HFFc6 (cell line): Measurements from ENCODE around the gene ATMIN. TPM values are rescaled to one million over a fixed set of nuclear protein-coding genes. Genes with fewer than 3 reads are reported as not detected.

ENCODE experiments used
- DNase-seq: peaks from one replicate; pipeline ENCODE4 v3.0.0-alpha.2; 2018
- H3K27ac Mint-ChIP-seq: 2 replicates; pipeline ENCODE4 v1.8.0; 2020; ENCODE audit warnings: mild to moderate bottlenecking, mixed read lengths
- H3K27me3 Mint-ChIP-seq: 2 replicates; pipeline ENCODE4 v1.8.0; 2021; ENCODE audit warnings: mild to moderate bottlenecking, moderate library complexity, mixed read lengths; ENCODE audit not compliant: insufficient read depth
- H3K36me3 Mint-ChIP-seq: 2 replicates; pipeline ENCODE4 v1.8.0; 2021; ENCODE audit warnings: low read depth, mixed read lengths
- H3K4me1 Mint-ChIP-seq: 2 replicates; pipeline ENCODE4 v1.8.0; 2020; ENCODE audit warnings: low read depth, mixed read lengths
- H3K4me3 Mint-ChIP-seq: 2 replicates; pipeline ENCODE4 v1.8.0; 2020; ENCODE audit warnings: mild to moderate bottlenecking, moderate library complexity, mixed read lengths
- H3K9me3 Mint-ChIP-seq: 2 replicates; pipeline ENCODE4 v1.8.0; 2020; ENCODE audit warnings: mild to moderate bottlenecking, mixed read lengths
- total RNA-seq, 6 experiments: library from RNA; stranded (reverse); fragmentation: NEBNext Ultra II Directional; extraction: Animal tissue kit (Norgen Biotek cat#: 25700); gene quantifications; 2 replicates in 1 of 6; 3 replicates in 5 of 6; pipeline ENCODE4 v1.2.3, GENCODE V29; 2021
- TF ChIP-seq, protein P1 (sequence below): fragments of 200-600 bp; sonication (generic); IDR thresholded peaks from 2 replicates; pipeline ENCODE4 v1.5.0; 2021; ENCODE audit warnings: antibody characterized with exemption, mild to moderate bottlenecking

The ATMIN gene
- total RNA-seq, 6 experiments from 2014 or later: 24.3 to 35.6 (median 29.7) TPM

DNA sequence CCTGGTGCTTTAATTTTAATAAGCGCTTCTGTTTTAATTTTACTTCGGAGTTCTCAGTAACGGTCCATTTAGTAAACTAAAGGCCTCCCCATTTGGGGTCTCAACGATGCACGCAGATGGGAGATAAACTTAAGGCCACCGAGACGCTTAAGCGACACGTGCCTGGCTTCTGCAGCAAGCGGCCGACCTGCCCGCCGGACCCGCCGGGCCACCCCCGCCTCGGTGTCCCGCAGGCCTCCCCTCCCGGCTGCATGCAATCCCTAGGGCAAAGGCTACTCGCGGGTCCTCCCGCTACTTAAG is 60.0 kb downstream of the ATMIN start:
- Mint-ChIP-seq H3K4me3 (peak overlapping the region; percentile 87), H3K27me3 (peaks cover 3% of the 10 kb centered on the region), H3K27ac (peak overlapping the region; percentile 58), H3K4me1 (peaks cover 18% of the 10 kb centered on the region), H3K9me3 (no peaks in the 10 kb centered on the region), H3K36me3 (no peaks in the 10 kb centered on the region)
- no peak for DNase-seq
- TF ChIP-seq, protein P1, sequence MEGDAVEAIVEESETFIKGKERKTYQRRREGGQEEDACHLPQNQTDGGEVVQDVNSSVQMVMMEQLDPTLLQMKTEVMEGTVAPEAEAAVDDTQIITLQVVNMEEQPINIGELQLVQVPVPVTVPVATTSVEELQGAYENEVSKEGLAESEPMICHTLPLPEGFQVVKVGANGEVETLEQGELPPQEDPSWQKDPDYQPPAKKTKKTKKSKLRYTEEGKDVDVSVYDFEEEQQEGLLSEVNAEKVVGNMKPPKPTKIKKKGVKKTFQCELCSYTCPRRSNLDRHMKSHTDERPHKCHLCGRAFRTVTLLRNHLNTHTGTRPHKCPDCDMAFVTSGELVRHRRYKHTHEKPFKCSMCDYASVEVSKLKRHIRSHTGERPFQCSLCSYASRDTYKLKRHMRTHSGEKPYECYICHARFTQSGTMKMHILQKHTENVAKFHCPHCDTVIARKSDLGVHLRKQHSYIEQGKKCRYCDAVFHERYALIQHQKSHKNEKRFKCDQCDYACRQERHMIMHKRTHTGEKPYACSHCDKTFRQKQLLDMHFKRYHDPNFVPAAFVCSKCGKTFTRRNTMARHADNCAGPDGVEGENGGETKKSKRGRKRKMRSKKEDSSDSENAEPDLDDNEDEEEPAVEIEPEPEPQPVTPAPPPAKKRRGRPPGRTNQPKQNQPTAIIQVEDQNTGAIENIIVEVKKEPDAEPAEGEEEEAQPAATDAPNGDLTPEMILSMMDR: no peak

DNA sequence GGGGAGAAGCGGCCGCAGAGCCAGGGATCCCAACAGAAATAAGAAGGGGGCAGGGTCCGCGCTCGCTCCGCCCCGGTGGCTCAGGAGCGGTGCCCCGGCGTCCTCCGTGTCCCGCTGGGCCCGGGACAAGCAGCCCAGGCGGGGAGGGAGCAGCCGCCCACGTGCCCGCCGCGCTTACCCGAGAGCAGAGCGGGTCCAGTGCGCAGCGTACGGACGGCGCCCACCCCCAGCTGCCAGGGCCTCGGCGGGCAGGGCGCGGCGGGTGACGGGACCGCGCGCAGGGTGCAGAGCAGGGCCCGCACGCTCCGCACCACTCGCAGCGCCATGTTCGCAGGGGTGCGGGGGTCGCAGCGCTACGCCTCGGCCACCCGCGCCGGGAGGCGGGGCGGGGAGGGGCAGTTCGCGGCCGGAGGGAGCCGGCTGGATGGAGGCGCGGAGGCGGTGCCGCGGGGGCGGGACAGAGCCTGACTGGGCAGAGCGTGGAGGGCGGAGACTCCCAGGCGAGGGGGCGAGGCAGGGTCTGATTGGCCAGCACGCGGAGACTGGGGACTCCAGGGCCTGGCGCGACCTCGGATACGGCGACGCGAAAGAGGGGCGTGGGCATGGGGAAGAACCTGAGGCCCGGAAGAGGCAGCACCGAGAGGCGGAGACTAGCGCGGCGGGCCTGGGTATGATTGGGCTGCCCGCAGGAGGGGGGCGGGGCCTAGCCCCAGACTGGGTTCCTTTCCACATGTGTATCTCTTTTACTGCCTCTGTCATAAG is 60.5 kb downstream of the ATMIN start, which contains the start of gene GCSH:
Gene GCSH, minus strand, starts transcription at position 443 of the 762 bp plus-strand sequence. Its CDS starts 117 bp downstream, at position 326.
- Mint-ChIP-seq H3K4me3 (peak within 1 kb of the TSS; percentile 87), H3K27me3 (peaks cover 3% of the 10 kb centered on the region), H3K27ac (peak within 1 kb of the TSS; percentile 58), H3K4me1 (peaks cover 18% of the 10 kb centered on the region), H3K36me3 (no peaks in the 10 kb centered on the region), H3K9me3 (no peaks in the 10 kb centered on the region)
- peak; percentile 99 for DNase-seq
- TF ChIP-seq, protein P1: no peak

DNA sequence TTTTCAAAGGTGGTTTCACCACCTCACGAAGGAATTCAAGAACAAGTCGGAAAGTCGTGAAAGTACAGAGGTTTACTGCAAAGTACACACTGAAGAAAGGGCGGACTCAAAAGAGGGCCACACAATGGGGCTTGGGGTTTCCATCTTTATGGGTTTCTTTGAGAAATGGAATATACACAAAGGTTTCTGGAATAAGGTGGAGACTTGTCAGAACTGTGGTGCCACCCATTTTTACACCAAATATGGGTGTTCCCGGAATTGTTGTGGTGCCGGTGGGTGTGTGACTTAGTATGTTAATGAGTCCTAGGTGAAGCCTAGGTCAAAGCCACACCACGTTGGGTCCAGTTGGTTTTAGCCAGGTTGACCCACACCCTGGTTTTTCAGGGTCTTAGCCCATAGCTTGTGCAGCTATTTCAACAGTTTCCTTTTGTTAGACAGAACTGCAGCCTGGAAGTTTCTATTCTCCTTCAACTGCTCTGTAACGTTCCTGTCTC is 61.1 kb downstream of the ATMIN start:
- no peak for DNase-seq
- Mint-ChIP-seq H3K27ac (peak overlapping the region; percentile 33; the same call in 1 of the 2 replicates), H3K27me3 (peaks cover 3% of the 10 kb centered on the region), H3K36me3 (no peaks in the 10 kb centered on the region), H3K4me1 (peaks cover 18% of the 10 kb centered on the region), H3K9me3 (no peaks in the 10 kb centered on the region), H3K4me3 (peak overlapping the region; percentile 70)
- TF ChIP-seq, protein P1: no peak

Other genes starting within 250 kb of the ATMIN start
- gene CDYL2, start 231.2 kb upstream of the ATMIN start, total RNA-seq: 10 to 100 TPM; 15.4 to 22.5 (median 20.6) TPM
- gene CMC2, start 29.0 kb upstream of the ATMIN start, total RNA-seq: 10 to 100 TPM; 64.7 to 82.7 (median 74.8) TPM
- gene CENPN, start 28.6 kb upstream of the ATMIN start, total RNA-seq: 10 to 100 TPM; 32.3 to 52.3 (median 50.8) TPM
- gene C16orf46, start 41.4 kb downstream of the ATMIN start, total RNA-seq: 1 to 10 TPM in 1 of 6 experiments, under 1 TPM in 5; 0.23 to 1.2 (median 0.35) TPM
- 10 to 100 TPM; 23.6 to 36.1 (median 31.3) TPM for gene GCSH, start 60.6 kb downstream of the ATMIN start, total RNA-seq
- gene BCO1, start 202.8 kb downstream of the ATMIN start, total RNA-seq: not detected